Sciatic nerve (tissue), 2 donors: ENCODE measurements around the gene CIC. TPM values are rescaled to one million over a fixed set of nuclear protein-coding genes. Genes with fewer than 3 reads are reported as not detected.

Experiments used
- ATAC-seq: fragments of 200-7000 bp; cut with Tn5 transposase; one replicate; pipeline ENCODE4 v1.9.1; 2020; ENCODE audit warnings: mild to moderate bottlenecking, moderate library complexity
- DNase-seq: peaks from one replicate; pipeline ENCODE4 v3.0.0-alpha.2; 2020; ENCODE audit warnings: low spot score
- intact Hi-C: fragments of 100-400 bp; cut with DNase I; formaldehyde crosslinking; loops from one replicate; pipeline ENCODE4 v1.14.2; 2022
- total RNA-seq: library from RNA; stranded (reverse); fragmentation: NEBNext Ultra II Directional; extraction: Animal tissue kit (Norgen Biotek cat#: 25700); gene quantifications from one replicate; pipeline ENCODE4 v1.2.1, GENCODE V29; 2021
- donor health status: DM: no; HTN: no; CAD: no.
- donor health status: DM: no; HTN: no; CAD: no.

The CIC gene
- 92.1 TPM for total RNA-seq

GRCh38 chr19:42268704-42269477 is at the start of gene CIC:
Gene CIC, plus strand, starts transcription at chr19:42269252. Its CDS starts 2,532 bp downstream, at chr19:42271784.
- peak; percentile 100 for DNase-seq
- ATAC-seq = peak; percentile 92
- intact Hi-C loops = no loop called here

- DNase-seq (peak; percentile 98), ATAC-seq (peak; percentile 96)
- intact Hi-C loops = no loop called here
These were observed 49.0 kb upstream of the CIC start, which contains the start of gene ZNF526 for GRCh38 chr19:42219812-42220750. Gene ZNF526, plus strand, starts transcription at chr19:42220312. Its CDS starts 4,092 bp downstream, at chr19:42224404.

GRCh38 chr19:42220751-42221097 is 48.3 kb upstream of the CIC start:
- no peak for DNase-seq
- intact Hi-C loops = no loop called here
- ATAC-seq = no peak

DNA sequence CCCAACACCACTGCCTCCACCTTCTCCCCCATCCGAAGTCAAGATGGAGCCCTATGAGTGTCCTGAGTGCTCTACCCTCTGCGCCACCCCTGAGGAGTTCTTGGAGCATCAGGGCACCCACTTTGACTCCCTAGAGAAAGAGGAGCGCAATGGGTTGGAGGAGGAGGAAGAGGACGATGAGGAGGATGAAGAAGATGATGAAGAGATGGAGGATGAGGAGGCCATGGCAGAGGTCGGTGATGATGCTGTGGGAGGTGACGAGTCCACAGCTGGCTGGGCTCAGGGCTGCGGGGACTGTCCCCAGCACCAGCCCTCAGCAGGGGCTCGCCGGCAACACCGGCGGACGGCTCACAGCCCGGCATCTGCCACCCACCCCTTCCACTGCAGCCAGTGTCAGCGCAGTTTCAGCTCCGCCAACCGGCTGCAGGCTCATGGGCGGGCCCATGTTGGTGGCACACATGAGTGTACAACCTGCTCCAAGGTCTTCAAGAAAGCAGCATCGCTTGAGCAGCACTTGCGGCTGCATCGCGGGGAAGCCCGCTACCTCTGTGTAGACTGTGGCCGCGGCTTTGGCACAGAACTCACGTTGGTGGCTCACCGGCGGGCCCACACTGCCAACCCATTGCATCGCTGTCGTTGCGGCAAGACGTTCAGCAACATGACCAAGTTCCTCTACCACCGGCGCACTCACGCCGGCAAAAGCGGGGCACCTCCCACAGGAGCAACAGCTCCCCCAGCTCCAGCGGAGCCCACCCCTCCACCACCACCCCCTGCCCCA is 43.9 kb upstream of the CIC start:
- intact Hi-C loops = no loop called here
- DNase-seq = no peak
- ATAC-seq = no peak

DNA sequence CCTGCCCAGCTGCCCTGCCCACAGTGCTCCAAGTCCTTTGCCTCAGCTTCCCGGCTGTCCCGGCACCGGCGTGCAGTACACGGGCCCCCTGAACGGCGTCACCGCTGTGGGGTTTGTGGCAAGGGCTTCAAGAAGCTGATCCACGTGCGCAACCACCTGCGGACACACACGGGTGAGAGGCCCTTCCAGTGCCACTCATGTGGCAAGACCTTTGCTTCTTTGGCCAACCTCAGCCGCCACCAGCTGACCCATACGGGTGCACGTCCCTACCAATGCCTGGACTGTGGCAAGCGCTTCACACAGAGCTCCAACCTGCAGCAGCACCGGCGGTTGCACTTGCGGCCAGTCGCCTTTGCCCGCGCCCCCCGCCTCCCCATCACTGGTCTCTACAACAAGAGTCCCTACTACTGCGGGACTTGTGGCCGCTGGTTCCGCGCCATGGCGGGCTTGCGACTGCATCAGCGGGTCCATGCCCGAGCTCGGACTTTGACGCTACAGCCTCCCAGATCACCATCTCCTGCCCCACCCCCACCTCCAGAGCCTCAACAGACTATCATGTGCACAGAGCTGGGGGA is 43.2 kb upstream of the CIC start:
- ATAC-seq (no peak), DNase-seq (no peak)
- intact Hi-C loops = no loop called here

DNA sequence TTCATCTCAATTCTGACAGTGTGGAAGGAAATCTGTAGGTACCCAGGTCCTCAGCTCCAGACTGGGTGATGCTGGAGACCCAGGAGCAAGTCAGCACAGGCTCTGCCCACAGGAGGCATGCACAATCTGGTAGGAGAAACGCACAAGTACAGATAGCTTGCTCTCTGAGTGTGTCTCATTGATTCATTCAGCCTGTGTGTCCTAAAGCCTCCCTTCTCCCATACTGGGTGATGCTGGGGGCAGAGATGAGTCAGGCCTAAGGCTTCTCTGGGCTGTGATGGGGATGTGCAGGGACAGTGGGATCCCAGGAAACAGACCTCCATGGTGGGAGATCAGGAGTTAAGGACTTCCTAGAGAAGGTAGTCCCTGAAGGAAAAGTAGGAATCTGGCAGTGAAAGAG is 42.2 kb upstream of the CIC start:
- no peak for ATAC-seq
- no peak for DNase-seq
- intact Hi-C loops = no loop called here

DNA sequence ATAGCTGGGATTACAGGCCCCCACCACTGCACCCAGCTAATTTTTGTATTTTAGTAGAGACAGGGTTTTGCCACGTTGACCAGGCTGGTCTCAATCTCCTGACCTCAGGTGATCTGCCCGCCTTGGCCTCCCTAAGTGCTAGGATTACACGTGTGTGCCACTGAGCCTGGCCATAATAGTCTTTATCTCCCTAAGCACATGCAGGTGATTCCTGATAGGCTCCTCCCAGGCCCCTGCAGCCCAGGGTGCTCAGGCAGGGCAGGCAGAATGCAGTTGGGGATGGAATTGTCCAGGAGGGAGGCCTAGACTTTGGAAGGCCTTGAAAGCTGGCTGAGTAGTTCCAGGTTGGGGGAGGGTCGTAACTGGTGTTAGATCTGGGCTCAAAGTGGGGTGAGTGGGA is 40.4 kb upstream of the CIC start:
- DNase-seq = no peak
- intact Hi-C loops = no loop called here

DNA sequence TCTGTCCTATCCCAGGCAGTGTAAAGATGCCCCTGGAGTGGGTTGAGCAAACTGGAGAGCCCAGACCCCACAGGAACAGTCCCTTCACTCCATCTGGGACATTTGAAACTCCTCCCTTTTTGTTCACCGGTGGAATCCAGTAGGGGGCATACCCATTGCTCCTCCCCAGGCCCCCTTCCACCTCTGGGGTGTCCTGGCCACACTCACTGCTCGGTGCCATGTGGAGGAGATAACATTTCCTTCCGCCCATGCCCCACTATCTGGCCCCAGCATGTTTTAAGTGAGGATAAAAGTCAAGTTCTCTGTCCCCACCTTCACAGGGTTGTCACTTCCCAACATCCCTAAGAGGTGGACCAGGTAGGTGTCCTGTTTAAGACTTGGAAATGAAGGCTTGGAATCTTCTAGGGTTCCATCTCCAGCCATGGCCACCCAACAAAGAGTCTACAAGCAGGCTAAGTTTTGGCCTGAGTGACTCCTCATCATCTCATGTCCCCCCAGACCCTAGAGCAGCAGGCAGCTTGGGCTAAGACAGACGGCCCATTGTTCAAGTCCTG is 39.7 kb upstream of the CIC start:
- intact Hi-C loops = no loop called here
- no peak for DNase-seq
- ATAC-seq = no peak

More for the DNA sequence above, 40.4 kb upstream of the CIC start:
- no peak for ATAC-seq

DNA sequence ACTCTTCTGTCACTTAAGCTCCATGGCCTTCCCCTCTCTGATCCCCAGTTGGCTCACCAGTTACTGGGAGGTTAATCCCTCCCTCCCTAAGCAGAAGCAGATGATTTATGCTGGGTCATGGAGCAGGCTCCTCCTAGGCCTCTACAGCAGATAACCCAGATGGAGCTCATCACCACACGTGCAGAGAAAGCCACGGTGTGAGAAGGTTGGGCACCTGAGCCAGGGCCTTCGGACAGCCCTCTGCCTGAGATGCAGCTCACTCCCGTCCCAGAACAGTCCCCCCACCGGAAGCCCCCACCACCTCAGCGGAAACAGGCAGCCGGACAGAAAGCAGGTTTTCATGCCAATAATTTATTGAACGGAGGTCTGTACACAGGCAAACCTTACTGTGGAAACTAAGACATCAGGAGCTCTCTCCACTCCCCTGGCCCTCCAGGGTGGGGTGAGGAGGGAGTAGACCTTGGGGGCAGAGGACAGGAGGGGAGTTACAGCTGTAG is 39.1 kb upstream of the CIC start:
- ATAC-seq (peak; percentile 54), DNase-seq (no peak)
- intact Hi-C loops = no loop called here

DNA sequence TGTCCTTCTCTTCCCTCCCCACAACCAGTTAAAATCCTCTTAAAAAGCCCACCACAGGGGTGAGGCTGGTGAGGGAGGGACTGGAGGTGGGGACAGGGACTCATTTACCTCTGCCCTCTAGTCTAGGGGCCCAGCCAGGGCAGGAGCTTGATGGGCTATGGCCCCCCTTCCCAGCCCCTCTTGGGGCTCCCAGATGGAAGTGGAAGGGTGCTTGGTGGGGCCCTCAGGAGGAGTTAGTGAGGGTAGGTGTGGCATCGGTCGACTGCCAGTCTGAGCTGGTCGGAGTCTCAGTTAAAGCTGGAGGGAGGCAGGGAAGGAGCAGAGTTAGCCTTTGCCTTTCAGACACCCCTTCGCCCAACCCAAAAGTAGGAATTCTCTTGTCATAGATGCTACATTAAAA is 38.5 kb upstream of the CIC start:
- DNase-seq (no peak), ATAC-seq (no peak)
- intact Hi-C loops = no loop called here

GRCh38 chr19:42232435-42232834 is 36.6 kb upstream of the CIC start:
- no peak for DNase-seq
- ATAC-seq = no peak
- intact Hi-C loops = no loop called here

DNA sequence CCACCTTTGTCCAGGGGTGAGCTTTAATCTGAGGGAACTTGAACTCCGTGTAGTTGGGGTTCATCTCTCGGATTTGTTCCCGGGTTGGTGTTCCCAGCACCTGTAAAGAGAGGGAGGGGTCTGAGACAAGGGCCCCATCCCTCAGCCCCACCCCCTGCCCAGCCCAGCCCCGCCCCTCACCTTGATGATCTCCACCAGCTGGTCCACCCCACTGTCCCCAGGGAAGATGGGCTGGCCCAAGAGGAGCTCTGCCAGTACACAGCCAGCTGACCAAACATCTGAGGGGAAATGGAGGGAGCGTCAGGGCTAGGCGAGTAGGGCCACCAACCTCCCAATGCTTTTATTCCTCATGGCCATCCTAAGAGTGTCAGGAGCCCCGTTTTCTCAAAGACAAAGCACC is 35.9 kb upstream of the CIC start:
- intact Hi-C loops = no loop called here
- DNase-seq (no peak), ATAC-seq (peak; percentile 16)

DNA sequence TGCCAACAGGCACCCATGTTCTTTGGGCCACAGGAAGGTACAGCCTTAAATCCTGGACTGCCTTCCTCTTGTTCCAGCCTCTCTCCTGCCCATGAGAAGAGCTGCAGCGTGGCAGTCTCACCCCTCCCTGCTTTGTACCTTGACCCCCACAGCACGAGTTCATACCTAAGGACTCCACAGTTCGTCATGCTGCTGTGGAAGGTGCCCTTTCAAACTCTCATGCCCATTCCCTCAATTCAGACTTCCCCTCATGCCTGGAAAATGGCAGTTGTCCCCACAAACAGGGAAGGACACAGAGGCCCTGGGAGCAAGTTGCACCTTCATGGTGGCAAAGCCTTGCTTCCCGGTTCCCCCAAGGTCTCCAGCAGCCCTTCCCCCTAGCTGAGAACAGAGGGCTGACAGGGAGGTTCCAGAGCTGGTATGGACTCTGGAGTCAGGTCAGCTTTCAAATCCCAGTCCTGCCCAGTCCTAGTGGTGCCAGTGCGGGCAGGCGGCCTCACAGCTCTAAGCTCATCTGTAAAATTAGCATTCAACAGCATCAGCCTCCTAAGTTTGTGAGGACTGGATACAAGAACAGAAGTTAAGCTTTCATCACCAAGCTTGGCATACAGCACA is 35.3 kb upstream of the CIC start:
- intact Hi-C loops = no loop called here
- ATAC-seq (no peak), DNase-seq (no peak)

- intact Hi-C loops = no loop called here
- DNase-seq = no peak
- no peak for ATAC-seq
These were observed 34.7 kb upstream of the CIC start for GRCh38 chr19:42234364-42234763.

GRCh38 chr19:42235181-42235580 is 33.9 kb upstream of the CIC start:
- DNase-seq = no peak

DNA sequence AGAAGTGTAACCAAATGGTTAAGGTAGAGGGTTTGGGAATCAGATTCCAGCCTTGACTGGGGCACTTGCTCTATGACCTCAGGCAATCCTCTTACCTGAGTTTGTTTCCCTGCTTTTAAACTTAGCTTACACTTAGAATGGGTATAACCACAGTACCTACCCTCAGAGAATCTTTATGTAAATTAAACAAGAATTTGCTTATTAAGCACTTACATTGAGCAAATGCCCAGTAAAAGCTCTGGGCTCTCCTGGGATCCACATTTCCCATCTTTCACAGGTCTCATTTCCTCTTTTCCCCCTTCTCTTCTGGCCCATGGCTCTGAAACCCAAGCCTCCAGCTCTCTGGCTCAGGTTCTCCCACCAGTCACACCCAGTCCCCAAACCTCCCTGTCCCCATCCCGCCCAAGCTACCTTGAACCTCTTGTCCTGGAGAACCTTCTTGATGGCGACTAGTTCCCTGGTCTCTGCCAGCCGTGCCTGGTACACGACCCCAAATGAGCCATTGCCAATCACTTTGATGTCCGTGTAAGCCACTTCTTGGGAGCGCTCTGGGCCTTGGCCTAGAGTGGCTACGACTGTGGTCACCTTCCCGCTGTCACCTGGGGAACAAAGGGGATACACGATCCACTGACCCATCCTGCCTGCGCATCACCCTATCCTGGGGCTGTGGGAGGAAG is 29.4 kb upstream of the CIC start:
- intact Hi-C loops = loop anchor here (10.0 kb wide), 1 partner anchor 55 kb away; no protein-coding TSS in a partner anchor
- no peak for ATAC-seq

More at GRCh38 chr19:42235181-42235580, 33.9 kb upstream of the CIC start:
- intact Hi-C loops = no loop called here
- ATAC-seq = no peak

GRCh38 chr19:42241279-42241678 is 27.8 kb upstream of the CIC start:
- no peak for DNase-seq
- intact Hi-C loops = loop anchor here (10.0 kb wide), 1 partner anchor 54 kb away; no protein-coding TSS in a partner anchor
- no peak for ATAC-seq

More for the DNA sequence above, 29.4 kb upstream of the CIC start:
- no peak for DNase-seq
